Measurements from ENCODE around the gene GRIA4.

GRCh38 chr11:105986554-105986953 lies 376.7 kb downstream of the GRIA4 start:
- no peak for TF ChIP-seq EZH2phosphoT487 (IDR thresholded peaks at IDR 0.05; ENCODE audit: low read depth)
- no peak for TF ChIP-seq CTCF (IDR thresholded peaks at IDR 0.05; ENCODE audit: low read depth, low read length)
